HG03354 (cell line): ENCODE data around the gene NGB.
"Not testable (repeated sequence)": the region's sequence is repeated elsewhere in the genome, so short reads cannot be mapped to it uniquely, and the experiment has no call there.

Experiments used
- ATAC-seq: cut with Tn5 transposase; IDR thresholded peaks from one replicate; pipeline ENCODE4 v1.9.1; 2021; ENCODE audit warnings: mild to moderate bottlenecking; ENCODE audit not compliant: unreplicated experiment, poor library complexity, severe bottlenecking

The NGB gene

GRCh38 chr14:77299771-77300170, 28.8 kb upstream of the NGB start:
- ATAC-seq: no peak

- ATAC-seq: no peak
Measured at GRCh38 chr14:77296906-77297305, 25.9 kb upstream of the NGB start.

- ATAC-seq: no peak
Measured at GRCh38 chr14:77296155-77296554, 25.1 kb upstream of the NGB start.

GRCh38 chr14:77290705-77291104, 19.7 kb upstream of the NGB start:
- no peak for ATAC-seq

DNA sequence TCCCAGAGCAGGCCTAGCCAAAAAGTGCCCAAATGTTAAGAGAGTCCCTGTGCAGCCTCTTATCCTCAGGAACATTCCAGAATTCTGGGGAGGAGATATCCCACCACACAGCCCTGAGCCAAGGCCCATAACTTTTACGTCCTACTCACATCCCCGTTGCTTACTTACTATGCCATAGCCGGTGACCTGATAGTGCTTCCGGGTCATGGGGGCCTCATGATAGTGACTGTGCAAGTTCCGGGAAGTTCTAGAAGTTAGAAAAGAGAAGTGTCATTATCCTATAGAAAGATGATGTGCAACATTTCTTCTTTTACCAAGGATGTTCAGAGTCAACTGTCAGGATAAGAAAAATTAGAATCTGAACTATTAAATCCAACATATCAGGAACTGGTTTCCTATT, 15.6 kb upstream of the NGB start:
- no peak for ATAC-seq

- no peak for ATAC-seq
Measured at GRCh38 chr14:77284466-77284865, 13.5 kb upstream of the NGB start.

- ATAC-seq: no peak
Measured at GRCh38 chr14:77284066-77284465, 13.1 kb upstream of the NGB start.

GRCh38 chr14:77281852-77282410, 10.9 kb upstream of the NGB start:
- no peak for ATAC-seq

DNA sequence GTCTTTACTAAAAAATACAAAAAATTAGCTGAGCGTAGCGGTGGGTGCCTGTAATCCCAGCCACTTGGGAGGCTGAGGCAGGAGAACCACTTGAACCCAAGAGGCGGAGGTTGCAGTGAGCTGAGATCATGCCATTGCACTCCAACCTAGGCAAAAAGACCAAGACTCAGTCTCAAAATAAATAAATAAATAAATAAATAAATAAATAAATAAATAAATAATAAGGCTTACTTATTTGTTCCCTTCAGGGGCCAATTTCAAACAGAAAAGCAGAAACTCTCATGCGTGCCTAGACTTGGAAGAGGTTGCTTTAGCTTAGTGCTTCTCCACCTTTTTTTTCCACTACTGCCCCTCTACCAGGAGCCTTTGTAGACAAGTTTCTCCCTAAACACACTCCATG, 9.9 kb upstream of the NGB start:
- ATAC-seq: not testable (repeated sequence)

DNA sequence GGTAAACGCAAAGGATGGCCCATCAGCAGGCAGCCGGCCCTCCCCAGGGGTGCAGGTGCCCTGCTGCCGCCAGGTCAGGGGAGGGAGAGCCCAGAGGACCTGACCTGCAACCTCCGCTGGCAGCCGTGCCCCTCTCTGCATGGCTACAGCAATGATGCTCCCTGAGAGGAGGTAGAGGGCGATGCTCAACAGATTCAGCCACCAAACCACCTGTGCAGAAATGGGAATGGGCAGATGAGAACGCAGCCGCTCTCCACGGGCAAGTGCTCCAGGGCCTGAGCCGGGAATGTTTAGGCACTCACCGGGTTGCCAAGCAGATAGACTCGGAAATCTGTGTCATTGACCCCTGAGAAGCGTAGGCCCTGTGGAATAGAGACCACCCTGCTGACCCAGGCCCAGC, 8.7 kb upstream of the NGB start:
- ATAC-seq: no peak

GRCh38 chr14:77278461-77279230, 7.6 kb upstream of the NGB start:
- ATAC-seq: no peak

DNA sequence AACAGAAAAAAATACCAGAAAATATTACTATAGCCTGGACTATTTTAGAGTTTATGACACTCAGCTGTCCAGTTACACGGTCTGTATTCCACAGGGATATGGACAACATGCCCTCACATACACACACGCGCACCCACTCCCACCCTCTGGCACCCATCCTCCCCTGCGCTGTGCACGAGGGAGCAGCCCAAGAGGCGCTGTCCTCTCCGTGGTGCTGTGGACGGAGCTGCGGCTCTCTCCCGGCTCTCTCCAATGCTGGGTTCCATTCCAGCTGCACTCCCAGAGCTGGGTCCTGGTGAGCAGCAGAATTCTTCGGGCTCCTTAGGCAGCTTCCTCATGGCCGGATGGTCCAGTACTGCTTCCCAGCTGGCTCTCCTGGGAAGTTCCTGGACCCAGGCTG, 6.0 kb upstream of the NGB start:
- no peak for ATAC-seq

DNA sequence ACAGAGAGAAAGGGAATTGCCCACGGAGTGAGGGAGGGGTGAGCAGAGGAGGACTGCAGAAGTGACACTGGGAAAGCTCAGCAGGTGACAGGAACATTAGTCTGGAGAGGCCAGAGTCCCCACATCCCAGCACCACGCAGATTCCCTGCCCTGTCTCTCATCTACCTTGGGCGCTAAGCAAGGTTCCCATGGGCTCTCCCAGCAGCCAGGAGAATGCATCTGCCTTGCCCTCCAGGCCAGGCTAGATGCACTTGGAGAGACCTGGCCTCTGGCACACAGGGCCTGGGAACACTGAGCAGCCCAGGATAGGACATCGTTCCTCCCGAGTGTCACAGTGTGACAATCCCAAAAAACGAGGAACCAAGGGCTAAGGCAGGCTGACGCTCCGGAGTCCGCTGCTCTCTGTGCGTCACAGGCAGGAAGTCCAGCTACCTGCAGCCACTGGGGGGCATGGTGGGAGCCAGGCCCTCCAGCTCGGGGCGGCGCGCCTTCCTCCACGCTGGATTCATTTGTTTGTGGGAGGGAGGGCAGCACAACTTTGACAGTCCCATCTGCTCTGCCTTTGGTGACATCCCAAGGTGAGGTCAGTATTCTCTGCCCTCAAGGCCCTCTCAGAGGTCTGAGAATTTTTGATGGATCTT, 5.4 kb upstream of the NGB start:
- ATAC-seq: no peak

GRCh38 chr14:77275601-77276017, 4.6 kb upstream of the NGB start:
- ATAC-seq: no peak

- no peak for ATAC-seq
Measured at GRCh38 chr14:77275041-77275580, 4.1 kb upstream of the NGB start.

DNA sequence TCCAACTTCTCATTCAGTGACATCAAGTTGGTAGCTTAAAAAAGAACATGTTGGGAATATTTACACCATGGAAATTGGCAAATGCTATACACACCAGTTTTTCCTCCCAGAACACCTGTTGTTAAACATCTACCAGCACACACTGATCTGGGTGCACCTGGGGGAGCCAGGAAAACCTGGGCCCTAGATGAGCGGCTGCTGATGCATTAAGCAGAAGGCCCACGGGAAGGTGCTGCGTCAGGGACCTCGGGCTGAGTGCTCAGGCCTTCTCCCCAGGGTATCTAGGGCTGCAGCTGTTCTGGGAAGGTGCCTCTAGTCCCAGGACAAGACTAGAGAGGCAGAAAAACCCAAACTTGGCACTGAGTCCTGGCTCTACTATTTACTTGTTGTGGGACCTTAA, 2.8 kb upstream of the NGB start:
- no peak for ATAC-seq

GRCh38 chr14:77272261-77272660, 1.3 kb upstream of the NGB start:
- no peak for ATAC-seq

GRCh38 chr14:77270361-77271112, 469 bp downstream of the NGB start:
- ATAC-seq: no peak

DNA sequence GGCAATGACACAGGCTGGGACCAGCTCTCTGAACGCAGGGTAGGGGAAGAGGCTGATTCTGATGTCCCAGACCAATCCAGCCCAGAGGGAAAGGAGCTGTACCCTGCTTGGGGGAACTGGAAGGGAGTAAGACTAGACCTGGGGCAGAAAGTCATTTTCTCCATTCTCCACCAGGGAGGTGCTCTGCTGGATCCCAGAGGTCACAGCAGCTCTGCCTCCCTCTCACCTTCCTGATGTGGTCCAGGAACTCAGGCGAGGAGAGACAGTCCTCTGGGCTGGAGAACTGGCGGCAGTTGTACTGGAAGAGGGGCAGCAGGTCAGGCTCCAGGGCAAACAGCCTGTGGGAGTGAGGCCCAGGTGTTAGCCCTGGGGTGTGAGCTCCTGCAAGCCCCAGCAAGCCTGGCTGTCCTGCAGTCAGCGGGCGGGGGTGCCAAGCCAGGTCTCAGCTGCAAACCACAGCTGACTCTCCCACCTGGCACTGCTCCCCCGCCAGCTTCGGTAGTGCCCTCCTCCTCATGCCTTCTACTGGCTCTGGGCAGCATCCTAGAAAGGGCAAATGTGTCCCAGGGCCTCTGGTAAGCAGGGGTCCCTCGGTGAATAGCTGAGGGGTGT, 1.9 kb downstream of the NGB start:
- ATAC-seq: no peak
